GM12878 (cell line): ENCODE data around the gene FANCI. TPM values are rescaled to one million over a fixed set of nuclear protein-coding genes. Genes with fewer than 3 reads are reported as not detected.
A peak's percentile ranks its signal among the peaks of the same experiment; 100 is the strongest.

Experiments used
- ATAC-seq: fragments of 200-7000 bp; cut with Tn5 transposase; 3 replicates; pipeline ENCODE4 v1.9.1; 2020; ENCODE audit warnings: mild to moderate bottlenecking, moderate library complexity
- BruUV-seq: library from RNA; stranded (reverse); fragments of 400-500 nt; replicated peaks from 2 replicates; lab custom pipeline; 2021; lab: Mats Ljungman, UMichigan
- CTCF ChIA-PET: fragments of 300-600 bp; sonication (Branson Sonifier 250); formaldehyde crosslinking; extraction: SDS; loops from one replicate; lab custom pipeline; 2021; ENCODE audit warnings: inconsistent platforms; lab: Yijun Ruan, JAX
- POLR2A ChIA-PET: fragments of 350-600 bp; formaldehyde crosslinking; extraction: SDS; loops from one replicate; lab custom pipeline; 2021; ENCODE audit warnings: inconsistent platforms; lab: Charles Lee
- RAD21 ChIA-PET: fragments of 300-600 bp; sonication (Branson Sonifier 250); formaldehyde crosslinking; loops from one replicate; lab custom pipeline; 2023; ENCODE audit warnings: antibody characterized with exemption; ENCODE audit not compliant: unreplicated experiment; lab: Charles Lee
- SMC1A ChIA-PET: fragments of 300-600 bp; sonication (Branson Sonifier 250); formaldehyde crosslinking; loops from one replicate; lab custom pipeline; 2023; ENCODE audit not compliant: unreplicated experiment, uncharacterized antibody; lab: Charles Lee
- DNase-seq: peaks from one replicate; pipeline ENCODE4 v3.0.0-alpha.2; 2011; ENCODE audit warnings: low read depth, low spot score
- FAIRE-seq: peaks from 3 replicates; lab custom pipeline; 2011; peaks lifted over from hg19 to GRCh38; lab: Jason Lieb, UNC
- H2AFZ ChIP-seq: 2 replicates; pipeline ENCODE4 v1.6.0; 2011; ENCODE audit warnings: low read depth, low read length, control low read depth; ENCODE audit not compliant: control insufficient read depth
- H3K27ac ChIP-seq: 2 replicates; pipeline ENCODE4 v1.5.1; 2011; ENCODE audit warnings: control low read depth; ENCODE audit not compliant: control insufficient read depth, insufficient read depth
- H3K27me3 ChIP-seq, 2 experiments: replicated peaks in 1 of 2; 2 replicates each; pipeline versions ENCODE4 v1.6.0 to v1.6.1; 2011; ENCODE audit warnings: low read length in 1 of 2; ENCODE audit not compliant: control insufficient read depth in 2 of 2, insufficient read depth in 2 of 2
- H3K36me3 ChIP-seq, 2 experiments: 2 replicates each; pipeline ENCODE4 v1.5.1; 2011; ENCODE audit warnings: low read length in 1 of 2; ENCODE audit not compliant: control insufficient read depth in 2 of 2, insufficient read depth in 2 of 2
- H3K4me1 ChIP-seq: 2 replicates; pipeline ENCODE4 v1.6.1; 2011; ENCODE audit warnings: mild to moderate bottlenecking, low read length, moderate library complexity, mixed read lengths; ENCODE audit not compliant: control insufficient read depth, insufficient read depth
- H3K4me2 ChIP-seq: 2 replicates; pipeline ENCODE4 v1.6.0; 2011; ENCODE audit warnings: control low read depth; ENCODE audit not compliant: control insufficient read depth, insufficient read depth
- H3K4me3 ChIP-seq: fragments of 200-600 bp; sonication (generic); 2 replicates; pipeline ENCODE4 v1.5.1; 2016
- H3K79me2 ChIP-seq: 2 replicates; pipeline ENCODE4 v1.6.0; 2011; ENCODE audit warnings: low read length; ENCODE audit not compliant: control insufficient read depth, insufficient read depth
- H3K9ac ChIP-seq: 2 replicates; pipeline ENCODE4 v1.8.0; 2011; ENCODE audit warnings: low read length, control low read depth, mixed read lengths; ENCODE audit not compliant: control insufficient read depth, insufficient read depth
- H3K9me3 ChIP-seq: replicated peaks from 3 replicates; pipeline ENCODE4 v1.5.1; 2011; ENCODE audit warnings: mild to moderate bottlenecking, low read length; ENCODE audit not compliant: control insufficient read depth, insufficient read depth
- H4K20me1 ChIP-seq: 2 replicates; pipeline ENCODE4 v1.6.0; 2011; ENCODE audit not compliant: control insufficient read depth, insufficient read depth
- ESRRA ChIP-seq: IDR thresholded peaks from 2 replicates; pipeline ENCODE4 v1.6.1; 2012; ENCODE audit warnings: mild to moderate bottlenecking, low read length, improper control_type of control experiment
- FOXK2 ChIP-seq: fragments of 450-650 bp; IDR thresholded peaks from 2 replicates; pipeline ENCODE4 v1.6.1; 2017; ENCODE audit warnings: mild to moderate bottlenecking, moderate library complexity
- HDAC6 ChIP-seq: fragments of 200-600 bp; sonication (generic); IDR thresholded peaks from one replicate; pipeline ENCODE4 v1.8.0; 2017; ENCODE audit warnings: antibody characterized with exemption; ENCODE audit not compliant: unreplicated experiment
- NBN ChIP-seq: fragments of 450-650 bp; IDR thresholded peaks from 2 replicates; pipeline ENCODE4 v1.6.1; 2016
- NFIC ChIP-seq: IDR thresholded peaks from 2 replicates; pipeline ENCODE4 v1.6.1; 2012; ENCODE audit warnings: low read depth, mild to moderate bottlenecking, inconsistent platforms, low read length, moderate library complexity
- PML ChIP-seq: IDR thresholded peaks from 2 replicates; pipeline ENCODE4 v1.6.1; 2012; ENCODE audit warnings: low read length, inconsistent platforms
- RAD21 ChIP-seq: IDR thresholded peaks from 2 replicates; pipeline ENCODE4 v1.6.1; 2011; ENCODE audit warnings: mild to moderate bottlenecking, low read depth, low read length, moderate library complexity; ENCODE audit not compliant: insufficient read depth
- RB1 ChIP-seq: fragments of 450-650 bp; formaldehyde crosslinking; IDR thresholded peaks from 2 replicates; pipeline ENCODE4 v1.6.1; 2017; ENCODE audit warnings: mild to moderate bottlenecking, borderline replicate concordance
- SMARCA5 ChIP-seq: fragments of 450-650 bp; IDR thresholded peaks from 2 replicates; pipeline ENCODE4 v1.6.1; 2017; ENCODE audit warnings: mild to moderate bottlenecking
- SMC3 ChIP-seq: IDR thresholded peaks from 2 replicates; pipeline ENCODE4 v1.6.1; 2011; ENCODE audit warnings: low read length, improper control_type of control experiment, borderline replicate concordance
- STAT3 ChIP-seq: IDR thresholded peaks from 2 replicates; pipeline ENCODE4 v1.6.1; 2011; ENCODE audit warnings: low read depth, low read length, improper control_type of control experiment
- ZNF622 ChIP-seq: fragments of 450-650 bp; IDR thresholded peaks from 2 replicates; pipeline ENCODE4 v1.6.1; 2017; ENCODE audit warnings: mild to moderate bottlenecking, inconsistent platforms
- in situ Hi-C: fragments of 300-500 bp; cut with MboI; formaldehyde crosslinking; loops from 9 replicates; pipeline ENCODE4 v1.14.3; 2018; ENCODE audit warnings: mixed read lengths
- intact Hi-C: fragments of 100-400 bp; cut with micrococcal nuclease; formaldehyde crosslinking; loops from one replicate; pipeline ENCODE4 v1.14.2; 2022; ENCODE audit not compliant: unreplicated experiment
- polyA plus RNA-seq, 11 experiments: library from polyadenylated mRNA; depleted of rRNA in 4 of 11; unstranded in 6 of 11; stranded (reverse) in 5 of 11; fragments of >200 nt; fragmentation: Nextera tagmentation in 4 of 11; fragmentation: Illumina TruSeq in 1 of 11; extraction: Ambion mirVana in 4 of 11; extraction: Trizol in 1 of 11; gene quantifications; 1 replicate in 1 of 11; 2 replicates in 10 of 11; pipeline versions ENCODE4 v1.2.1 to v1.2.3, GENCODE V29; 2011 to 2016; ENCODE audit warnings: inconsistent platforms in 2 of 11, missing spikeins in 2 of 11, low read depth in 1 of 11
- total RNA-seq, 4 experiments: library from RNA; depleted of rRNA in 3 of 4; stranded (reverse); fragments of >200 nt in 3 of 4; fragmentation: Illumina TruSeq in 1 of 4; extraction: Trizol in 1 of 4; gene quantifications; 2 replicates each; pipeline versions ENCODE4 v1.2.1 to v1.2.3, GENCODE V29; 2013 to 2021
- TF ChIP-seq, protein P1 (sequence below): IDR thresholded peaks from 2 replicates; pipeline ENCODE4 v1.6.1; 2012; ENCODE audit warnings: improper control_type of control experiment, low read depth, low read length; ENCODE audit not compliant: insufficient replicate concordance
- TF ChIP-seq, protein P2 (sequence below), 3 experiments: IDR thresholded peaks in 2 of 3; conservative IDR thresholded peaks in 1 of 3; 2 replicates each; pipeline ENCODE4 v1.5.1; 2011; ENCODE audit warnings: low read depth in 3 of 3, low read length in 3 of 3, mild to moderate bottlenecking in 3 of 3, control low read depth in 2 of 3, moderate library complexity in 2 of 3, inconsistent platforms in 1 of 3, mixed read lengths in 1 of 3; ENCODE audit not compliant: control insufficient read depth in 2 of 3, insufficient read depth in 1 of 3; ENCODE audit errors: extremely low read depth in 1 of 3
- TF ChIP-seq, protein P3 (sequence below): fragments of 150-350 bp; IDR thresholded peaks from 2 replicates; pipeline ENCODE4 v1.6.1; 2014; ENCODE audit warnings: mild to moderate bottlenecking, low read depth, low read length

Gene FANCI
- total and polyA plus RNA-seq, 10 of the 15 experiments (the other 5 are each of a cell fraction or from before 2014, with no cell fraction given): 38.1 to 129 (median 82.4) TPM

DNA sequence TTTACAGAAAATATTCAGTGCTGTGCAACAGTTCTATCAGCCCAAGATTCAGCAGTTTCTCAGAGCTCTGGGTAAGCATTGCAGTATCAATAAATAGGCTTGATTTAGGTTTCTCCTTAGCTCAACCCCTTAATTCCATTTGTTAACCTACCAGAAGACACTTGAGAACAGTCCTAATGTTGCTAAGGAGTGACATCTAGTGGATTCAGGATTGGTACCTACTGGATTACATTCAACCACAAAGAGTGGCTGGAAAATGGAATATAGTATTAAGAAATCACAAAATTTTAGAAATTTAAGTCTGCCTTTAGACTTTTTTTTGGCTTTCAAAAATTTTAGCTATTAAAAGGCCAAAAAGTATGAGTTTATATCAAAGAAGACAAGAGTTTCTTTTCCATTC, 56.1 kb downstream of the FANCI start:
- in situ Hi-C loops (no loop called here), intact Hi-C loops (loop anchor here (10.0 kb wide), 1 partner anchor 95 kb away; no protein-coding TSS in a partner anchor)
- H3K9me3 ChIP-seq: no peaks in the 10 kb centered on the region
- ATAC-seq: no peak
- RAD21 ChIA-PET: interaction anchor here (0.8 kb wide), 1 partner anchor 93 kb away, joined by 3 read pairs; no protein-coding TSS in a partner anchor
- POLR2A ChIA-PET: no interaction called here
- no peaks in the 10 kb centered on the region for H3K27me3 ChIP-seq
- SMC1A ChIA-PET: interaction anchor here (0.8 to 3.2 kb wide), 3 partner anchors 24 to 93 kb away, joined by 3 to 9 read pairs (median 3); no protein-coding TSS in a partner anchor
- H3K79me2 ChIP-seq: no peaks in the 10 kb centered on the region
- no peaks in the 10 kb centered on the region for H3K4me1 ChIP-seq
- BruUV-seq: no TSS peak
- H3K4me2 ChIP-seq: no peak overlapping the region
- H3K9ac ChIP-seq: no peak overlapping the region
- H3K4me3 ChIP-seq: no peak overlapping the region
- FAIRE-seq: no peak
- CTCF ChIA-PET: interaction anchor here (1.1 to 1.3 kb wide), 2 partner anchors 32 to 93 kb away, joined by 3 to 16 read pairs; no protein-coding TSS in a partner anchor
- H3K36me3 ChIP-seq: peaks cover under 1 to 11% of the 10 kb centered on the region in 2 experiments
- H2AFZ ChIP-seq: no peak overlapping the region
- no peak overlapping the region for H3K27ac ChIP-seq
- DNase-seq: no peak
- no peaks in the 10 kb centered on the region for H4K20me1 ChIP-seq
- TF ChIP-seq PML: no peak
- no peak for TF ChIP-seq SMARCA5
- no peak for TF ChIP-seq ZNF622
- TF ChIP-seq HDAC6: no peak
- TF ChIP-seq STAT3: no peak
- TF ChIP-seq NFIC: no peak
- TF ChIP-seq, protein P1, sequence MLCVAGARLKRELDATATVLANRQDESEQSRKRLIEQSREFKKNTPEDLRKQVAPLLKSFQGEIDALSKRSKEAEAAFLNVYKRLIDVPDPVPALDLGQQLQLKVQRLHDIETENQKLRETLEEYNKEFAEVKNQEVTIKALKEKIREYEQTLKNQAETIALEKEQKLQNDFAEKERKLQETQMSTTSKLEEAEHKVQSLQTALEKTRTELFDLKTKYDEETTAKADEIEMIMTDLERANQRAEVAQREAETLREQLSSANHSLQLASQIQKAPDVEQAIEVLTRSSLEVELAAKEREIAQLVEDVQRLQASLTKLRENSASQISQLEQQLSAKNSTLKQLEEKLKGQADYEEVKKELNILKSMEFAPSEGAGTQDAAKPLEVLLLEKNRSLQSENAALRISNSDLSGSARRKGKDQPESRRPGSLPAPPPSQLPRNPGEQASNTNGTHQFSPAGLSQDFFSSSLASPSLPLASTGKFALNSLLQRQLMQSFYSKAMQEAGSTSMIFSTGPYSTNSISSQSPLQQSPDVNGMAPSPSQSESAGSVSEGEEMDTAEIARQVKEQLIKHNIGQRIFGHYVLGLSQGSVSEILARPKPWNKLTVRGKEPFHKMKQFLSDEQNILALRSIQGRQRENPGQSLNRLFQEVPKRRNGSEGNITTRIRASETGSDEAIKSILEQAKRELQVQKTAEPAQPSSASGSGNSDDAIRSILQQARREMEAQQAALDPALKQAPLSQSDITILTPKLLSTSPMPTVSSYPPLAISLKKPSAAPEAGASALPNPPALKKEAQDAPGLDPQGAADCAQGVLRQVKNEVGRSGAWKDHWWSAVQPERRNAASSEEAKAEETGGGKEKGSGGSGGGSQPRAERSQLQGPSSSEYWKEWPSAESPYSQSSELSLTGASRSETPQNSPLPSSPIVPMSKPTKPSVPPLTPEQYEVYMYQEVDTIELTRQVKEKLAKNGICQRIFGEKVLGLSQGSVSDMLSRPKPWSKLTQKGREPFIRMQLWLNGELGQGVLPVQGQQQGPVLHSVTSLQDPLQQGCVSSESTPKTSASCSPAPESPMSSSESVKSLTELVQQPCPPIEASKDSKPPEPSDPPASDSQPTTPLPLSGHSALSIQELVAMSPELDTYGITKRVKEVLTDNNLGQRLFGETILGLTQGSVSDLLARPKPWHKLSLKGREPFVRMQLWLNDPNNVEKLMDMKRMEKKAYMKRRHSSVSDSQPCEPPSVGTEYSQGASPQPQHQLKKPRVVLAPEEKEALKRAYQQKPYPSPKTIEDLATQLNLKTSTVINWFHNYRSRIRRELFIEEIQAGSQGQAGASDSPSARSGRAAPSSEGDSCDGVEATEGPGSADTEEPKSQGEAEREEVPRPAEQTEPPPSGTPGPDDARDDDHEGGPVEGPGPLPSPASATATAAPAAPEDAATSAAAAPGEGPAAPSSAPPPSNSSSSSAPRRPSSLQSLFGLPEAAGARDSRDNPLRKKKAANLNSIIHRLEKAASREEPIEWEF: no peak
- no peak for TF ChIP-seq ESRRA
- no peak for TF ChIP-seq FOXK2
- TF ChIP-seq, protein P2, sequence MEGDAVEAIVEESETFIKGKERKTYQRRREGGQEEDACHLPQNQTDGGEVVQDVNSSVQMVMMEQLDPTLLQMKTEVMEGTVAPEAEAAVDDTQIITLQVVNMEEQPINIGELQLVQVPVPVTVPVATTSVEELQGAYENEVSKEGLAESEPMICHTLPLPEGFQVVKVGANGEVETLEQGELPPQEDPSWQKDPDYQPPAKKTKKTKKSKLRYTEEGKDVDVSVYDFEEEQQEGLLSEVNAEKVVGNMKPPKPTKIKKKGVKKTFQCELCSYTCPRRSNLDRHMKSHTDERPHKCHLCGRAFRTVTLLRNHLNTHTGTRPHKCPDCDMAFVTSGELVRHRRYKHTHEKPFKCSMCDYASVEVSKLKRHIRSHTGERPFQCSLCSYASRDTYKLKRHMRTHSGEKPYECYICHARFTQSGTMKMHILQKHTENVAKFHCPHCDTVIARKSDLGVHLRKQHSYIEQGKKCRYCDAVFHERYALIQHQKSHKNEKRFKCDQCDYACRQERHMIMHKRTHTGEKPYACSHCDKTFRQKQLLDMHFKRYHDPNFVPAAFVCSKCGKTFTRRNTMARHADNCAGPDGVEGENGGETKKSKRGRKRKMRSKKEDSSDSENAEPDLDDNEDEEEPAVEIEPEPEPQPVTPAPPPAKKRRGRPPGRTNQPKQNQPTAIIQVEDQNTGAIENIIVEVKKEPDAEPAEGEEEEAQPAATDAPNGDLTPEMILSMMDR (IDR thresholded peaks at IDR 0.05 in 2 of 3, conservative IDR thresholded peaks at IDR 0.05 in 1 of 3; ENCODE audit: control insufficient read depth in 2 of 3, extremely low read depth in 1 of 3, insufficient read depth in 1 of 3, low read depth in 3 of 3, low read length in 3 of 3): peak in 2 of 3 experiments; percentile 4 to 28; a peak in 2 of 6 replicates
- no peak for TF ChIP-seq RB1
- TF ChIP-seq, protein P3, sequence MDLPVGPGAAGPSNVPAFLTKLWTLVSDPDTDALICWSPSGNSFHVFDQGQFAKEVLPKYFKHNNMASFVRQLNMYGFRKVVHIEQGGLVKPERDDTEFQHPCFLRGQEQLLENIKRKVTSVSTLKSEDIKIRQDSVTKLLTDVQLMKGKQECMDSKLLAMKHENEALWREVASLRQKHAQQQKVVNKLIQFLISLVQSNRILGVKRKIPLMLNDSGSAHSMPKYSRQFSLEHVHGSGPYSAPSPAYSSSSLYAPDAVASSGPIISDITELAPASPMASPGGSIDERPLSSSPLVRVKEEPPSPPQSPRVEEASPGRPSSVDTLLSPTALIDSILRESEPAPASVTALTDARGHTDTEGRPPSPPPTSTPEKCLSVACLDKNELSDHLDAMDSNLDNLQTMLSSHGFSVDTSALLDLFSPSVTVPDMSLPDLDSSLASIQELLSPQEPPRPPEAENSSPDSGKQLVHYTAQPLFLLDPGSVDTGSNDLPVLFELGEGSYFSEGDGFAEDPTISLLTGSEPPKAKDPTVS: no peak
- peak; percentile 3; the same call in 1 of the 2 replicates for TF ChIP-seq SMC3
- peak; percentile 17; the same call in 1 of the 2 replicates for TF ChIP-seq RAD21
- no peak for TF ChIP-seq NBN
